Lower lobe of right lung (tissue), 2 donors: Measurements from ENCODE around the gene PER2. TPM values are rescaled to one million over a fixed set of nuclear protein-coding genes. Genes with fewer than 3 reads are reported as not detected.

Source experiments
- ATAC-seq, 2 donors: fragments of 200-7000 bp; cut with Tn5 transposase; one replicate each; pipeline ENCODE4 v1.9.1; 2020 to 2022; ENCODE audit warnings: mild to moderate bottlenecking in 2 of 2, moderate library complexity in 2 of 2
- DNase-seq: peaks from one replicate; pipeline ENCODE4 v3.0.0-alpha.2; 2020
- H3K27ac ChIP-seq: fragments of 200-600 bp; one replicate; pipeline ENCODE4 v1.8.0; 2022
- H3K27me3 ChIP-seq: fragments of 200-600 bp; one replicate; pipeline ENCODE4 v1.8.0; 2022; ENCODE audit warnings: low read depth
- H3K36me3 ChIP-seq: fragments of 200-600 bp; one replicate; pipeline ENCODE4 v1.8.0; 2022; ENCODE audit warnings: mild to moderate bottlenecking
- H3K4me1 ChIP-seq: fragments of 200-600 bp; one replicate; pipeline ENCODE4 v1.8.0; 2022
- H3K4me3 ChIP-seq: fragments of 200-600 bp; one replicate; pipeline ENCODE4 v1.8.0; 2022; ENCODE audit warnings: mild to moderate bottlenecking
- H3K9me3 ChIP-seq: fragments of 200-600 bp; one replicate; pipeline ENCODE4 v1.8.0; 2022
- CTCF ChIP-seq: fragments of 200-600 bp; IDR thresholded peaks from one replicate; pipeline ENCODE4 v1.8.0; 2022; ENCODE audit warnings: antibody characterized with exemption, mild to moderate bottlenecking
- intact Hi-C: fragments of 100-400 bp; cut with DNase I; formaldehyde crosslinking; loops from one replicate; pipeline ENCODE4 v1.11.0; 2022
- total RNA-seq: library from RNA; stranded (reverse); fragmentation: NEBNext Ultra II Directional; extraction: Animal tissue kit (Norgen Biotek cat#: 25700); gene quantifications from one replicate; pipeline ENCODE4 v1.2.1, GENCODE V29; 2021
- donor health status: DM: no; HTN: yes; CAD: no; lungs with severe emphysema.

PER2 gene
- total RNA-seq, 1 donor from 2014 or later, result 24.9 TPM

GRCh38 chr2:238251331-238251730, 37.1 kb downstream of the PER2 start:
- H3K27me3 ChIP-seq, result no peaks in the 10 kb centered on the region
- no peak overlapping the region for H3K4me3 ChIP-seq
- no peak for TF ChIP-seq CTCF
- H3K27ac ChIP-seq, result no peak overlapping the region
- intact Hi-C loops, result no loop called here
- H3K9me3 ChIP-seq, result no peaks in the 10 kb centered on the region
- DNase-seq (peak; percentile 32), ATAC-seq (no peak)
- H3K36me3 ChIP-seq, result peaks cover 99% of the 10 kb centered on the region
- peaks cover 5% of the 10 kb centered on the region for H3K4me1 ChIP-seq

GRCh38 chr2:238250896-238251295, 37.5 kb downstream of the PER2 start:
- no peak for TF ChIP-seq CTCF
- H3K9me3 ChIP-seq, result no peaks in the 10 kb centered on the region
- DNase-seq (no peak), ATAC-seq (no peak)
- H3K27ac ChIP-seq, result no peak overlapping the region
- H3K4me3 ChIP-seq, result no peak overlapping the region
- intact Hi-C loops, result no loop called here
- H3K27me3 ChIP-seq, result no peaks in the 10 kb centered on the region
- peaks cover 5% of the 10 kb centered on the region for H3K4me1 ChIP-seq
- H3K36me3 ChIP-seq, result peaks cover 99% of the 10 kb centered on the region

GRCh38 chr2:238247841-238248453, 40.5 kb downstream of the PER2 start:
- ATAC-seq, result peak in 1 of 2 donors; percentile 2
- peak overlapping the region; percentile 68 for H3K27ac ChIP-seq

GRCh38 chr2:238247002-238247822, 41.2 kb downstream of the PER2 start:
- ATAC-seq (peak; percentile 82 to 84), DNase-seq (peak; percentile 48)
- H3K27ac ChIP-seq, result peak overlapping the region; percentile 68
- H3K9me3 ChIP-seq, result no peaks in the 10 kb centered on the region
- H3K36me3 ChIP-seq, result peaks cover 75% of the 10 kb centered on the region
- intact Hi-C loops, result no loop called here
- H3K4me3 ChIP-seq, result no peak overlapping the region
- H3K27me3 ChIP-seq, result no peaks in the 10 kb centered on the region
- no peak for TF ChIP-seq CTCF
- H3K4me1 ChIP-seq, result peaks cover 5% of the 10 kb centered on the region

More at GRCh38 chr2:238247841-238248453, 40.5 kb downstream of the PER2 start:
- Histone ChIP-seq H3K4me1 (peaks cover 5% of the 10 kb centered on the region), H3K27me3 (no peaks in the 10 kb centered on the region), H3K9me3 (no peaks in the 10 kb centered on the region), H3K4me3 (no peak overlapping the region), H3K36me3 (peaks cover 83% of the 10 kb centered on the region)
- DNase-seq, result peak; percentile 39
- no peak for TF ChIP-seq CTCF
- intact Hi-C loops, result no loop called here

- no peak overlapping the region for H3K4me3 ChIP-seq
- H3K36me3 ChIP-seq, result peaks cover 45% of the 10 kb centered on the region
- peaks cover 14% of the 10 kb centered on the region for H3K4me1 ChIP-seq
- DNase-seq (no peak), ATAC-seq (no peak)
- H3K27ac ChIP-seq, result no peak overlapping the region
- no peak for TF ChIP-seq CTCF
- no peaks in the 10 kb centered on the region for H3K9me3 ChIP-seq
- intact Hi-C loops, result no loop called here
- H3K27me3 ChIP-seq, result peaks cover 4% of the 10 kb centered on the region
These were observed 44.3 kb downstream of the PER2 start for GRCh38 chr2:238244151-238244550.
